A549 treated with ZK216348 at 1 μM for 4 hours (cell line): Measurements from ENCODE around the gene B3GALT6. TPM values are rescaled to one million over a fixed set of nuclear protein-coding genes. Genes with fewer than 3 reads are reported as not detected.

Experiments
- total RNA-seq: library from RNA; stranded (reverse); fragments of 200-300 nt; extraction: Qiagen RNA extraction; gene quantifications from 5 replicates; pipeline ENCODE4 v1.2.3, GENCODE V29; 2022; ENCODE audit warnings: low read depth

The B3GALT6 gene
- 8.9 to 24.1 TPM (median 21.8 TPM) in 5 replicates for total RNA-seq

GRCh38 chr1:1232208-1232795 lies at the start of gene B3GALT6:
Gene B3GALT6, plus strand, starts transcription at chr1:1232237. Its CDS starts 42 bp downstream, at chr1:1232279.

DNA sequence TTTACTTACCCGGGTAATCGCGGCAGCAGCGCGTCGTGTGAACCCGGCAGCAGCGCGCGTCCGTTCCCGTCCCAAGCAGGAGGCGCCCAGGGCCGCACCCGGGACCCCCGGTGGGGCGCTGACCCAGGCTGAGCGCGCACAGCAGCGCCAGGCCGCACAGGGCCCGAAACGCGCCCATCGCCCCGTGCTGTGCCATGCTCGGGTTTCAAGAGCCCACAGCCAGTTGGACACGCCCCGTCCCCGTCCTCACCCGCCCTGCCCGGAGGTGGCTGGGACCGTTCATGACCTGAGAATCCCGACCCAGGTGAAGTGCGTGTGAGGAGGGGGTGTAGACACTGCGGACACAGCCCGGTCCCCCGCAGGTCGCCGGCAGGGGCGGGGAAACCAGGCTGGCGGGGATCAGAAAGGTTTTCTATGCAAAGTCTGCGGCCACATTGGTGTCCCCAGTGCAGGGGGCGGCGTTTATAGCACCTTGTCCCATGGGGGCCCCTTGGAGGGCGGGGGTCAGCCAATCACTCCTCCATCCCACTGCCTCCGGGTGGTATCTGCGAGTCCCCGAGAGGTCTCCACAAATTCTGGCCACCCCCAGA lies 25.6 kb upstream of the B3GALT6 start, which contains the start of gene TNFRSF18:
Gene TNFRSF18 (minus strand): TSS at position 217 of the 590 bp plus-strand sequence. CDS start 21 bp downstream, at position 196.

DNA sequence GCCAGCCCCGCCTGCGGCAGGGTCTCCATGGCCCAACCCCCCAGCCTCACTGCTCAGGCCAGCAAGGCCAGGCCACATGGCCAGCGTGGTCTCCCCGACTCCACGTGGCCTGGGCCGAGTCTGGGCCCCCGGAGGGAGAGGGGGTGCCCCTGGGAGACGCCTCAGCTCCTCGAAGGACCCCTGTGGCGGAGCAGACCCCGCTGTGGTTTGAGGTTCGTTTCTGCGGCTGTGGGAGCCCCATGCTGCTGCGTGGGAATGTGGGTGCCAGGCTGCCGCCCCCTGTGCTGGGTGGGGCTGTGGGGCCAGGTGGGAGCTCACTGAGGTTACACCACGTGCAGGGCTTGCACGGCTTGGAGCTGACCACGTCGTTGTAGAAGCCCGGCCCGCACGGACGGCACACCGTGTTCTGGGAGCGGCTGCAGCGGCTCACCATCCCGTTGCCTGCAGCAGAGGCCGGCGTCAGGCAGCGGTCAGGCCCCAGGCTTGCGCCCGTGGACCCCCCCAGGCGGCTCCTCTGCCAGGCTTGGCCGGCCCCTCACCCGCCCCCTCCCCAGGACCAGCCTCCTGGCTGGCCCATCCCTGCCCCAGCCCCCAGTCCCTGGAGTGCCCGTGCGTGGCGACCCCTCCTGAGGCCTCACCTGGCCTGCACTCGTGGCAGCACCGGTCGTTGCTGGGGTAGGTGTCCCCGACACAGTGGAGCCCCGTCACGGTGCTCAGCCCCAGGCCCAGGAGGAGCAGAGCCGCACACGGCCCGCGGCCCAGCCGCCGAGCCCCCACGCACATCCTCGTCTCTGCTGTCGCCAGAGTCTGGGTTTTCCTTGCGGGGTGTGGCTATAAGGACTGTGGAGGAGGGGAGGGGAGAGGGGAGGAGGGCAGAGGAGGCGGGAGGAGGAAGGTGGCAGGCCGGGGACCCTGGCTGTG lies 18.4 kb upstream of the B3GALT6 start, which contains the start of gene TNFRSF4:
Gene TNFRSF4 (minus strand): TSS at position 809 of the 921 bp plus-strand sequence. CDS start 26 bp downstream, at position 783.

DNA sequence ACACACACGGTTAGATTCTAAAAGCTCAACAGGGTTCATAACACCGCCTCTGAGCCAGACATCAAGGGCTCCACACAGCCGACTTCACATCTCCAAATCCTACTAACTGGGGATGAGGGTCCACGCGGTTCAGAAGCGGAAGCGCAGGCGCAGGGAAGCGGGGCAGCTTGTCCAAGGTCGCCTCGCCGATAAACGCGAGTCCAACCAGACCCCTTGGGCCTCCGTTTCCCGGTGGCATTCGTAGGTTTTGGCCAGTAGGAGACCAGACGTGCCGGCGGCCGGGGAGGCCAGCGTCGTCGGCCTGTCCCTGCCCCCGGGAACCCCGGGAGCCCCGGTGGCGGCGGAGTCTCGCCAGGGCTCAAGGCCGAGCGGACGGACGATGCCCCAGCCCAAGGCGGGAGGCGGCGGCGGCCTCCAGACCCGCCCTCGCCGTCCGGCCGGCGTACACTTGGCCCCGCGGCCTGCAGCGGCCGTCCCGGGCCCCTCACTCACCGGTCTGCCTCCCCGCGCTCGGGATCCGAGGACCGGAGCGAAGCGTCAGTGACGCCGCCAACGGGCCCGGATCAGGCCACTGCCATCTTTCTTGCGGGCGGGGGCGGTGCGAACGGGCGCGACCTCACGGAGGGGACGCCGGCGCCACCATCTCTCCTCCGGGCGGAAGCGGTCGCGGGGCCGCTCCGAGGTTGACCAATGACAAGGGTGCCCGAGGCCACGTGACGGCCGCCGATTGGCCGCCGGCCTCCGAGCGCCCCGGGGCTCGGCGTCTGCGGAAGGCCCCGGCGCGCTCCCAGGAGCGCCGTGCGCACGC lies 433 bp upstream of the B3GALT6 start, which contains the start of gene SDF4:
Gene SDF4 (minus strand): TSS at position 602 of the 808 bp plus-strand sequence. CDS start 3,229 bp downstream, outside the sequence.

GRCh38 chr1:1246577-1247340 lies 14.7 kb downstream of the B3GALT6 start, which contains the start of gene C1QTNF12:
Gene C1QTNF12, minus strand, starts transcription at chr1:1246722. Its CDS starts 32 bp downstream, at chr1:1246690.

GRCh38 chr1:1273512-1274298 lies 41.7 kb downstream of the B3GALT6 start, which contains the start of gene UBE2J2:
Gene UBE2J2, minus strand, starts transcription at chr1:1273854. Its CDS starts 5,862 bp downstream, at chr1:1267992.

Other genes with a start within 250 kb of the B3GALT6 start
- 20.9 to 80.4 TPM (median 64.7 TPM) in 5 replicates for gene HES4, start 232.1 kb upstream of the B3GALT6 start, total RNA-seq
- 14.3 to 25.1 TPM (median 18.9 TPM) in 5 replicates for gene ISG15, start 218.7 kb upstream of the B3GALT6 start, total RNA-seq
- gene AGRN, start 212.1 kb upstream of the B3GALT6 start, total RNA-seq: 50.6 to 136 TPM (median 124 TPM) in 5 replicates
- 0.16 to 0.67 TPM (median 0.27 TPM) in 5 replicates for gene RNF223, start 157.9 kb upstream of the B3GALT6 start, total RNA-seq
- gene C1orf159, start 116.1 kb upstream of the B3GALT6 start, total RNA-seq: 6.7 to 16.7 TPM (median 13.8 TPM) in 5 replicates
- gene TTLL10, start 58.4 kb upstream of the B3GALT6 start, total RNA-seq: not detected in 5 replicates
- 0.35 TPM in 1 of 5 replicates, not detected in the others for gene TNFRSF18, start 25.6 kb upstream of the B3GALT6 start, total RNA-seq
- 0.20 to 0.23 TPM in 2 of 5 replicates, not detected in the others for gene TNFRSF4, start 18.1 kb upstream of the B3GALT6 start, total RNA-seq
- gene SDF4, start 236 bp upstream of the B3GALT6 start, total RNA-seq: 84.0 to 148 TPM (median 137 TPM) in 5 replicates
- gene C1QTNF12, start 14.5 kb downstream of the B3GALT6 start, total RNA-seq: 1.2 to 2.6 TPM (median 2.0 TPM) in 4 of 5 replicates, not detected in the other
- gene UBE2J2, start 41.6 kb downstream of the B3GALT6 start, total RNA-seq: 38.1 to 48.8 TPM (median 48.1 TPM) in 5 replicates
- 0.88 to 1.5 TPM (median 1.2 TPM) in 5 replicates for gene SCNN1D, start 48.2 kb downstream of the B3GALT6 start, total RNA-seq
- gene ACAP3, start 75.7 kb downstream of the B3GALT6 start, total RNA-seq: 5.3 to 22.8 TPM (median 18.9 TPM) in 5 replicates
- 13.1 to 28.9 TPM (median 26.2 TPM) in 5 replicates for gene PUSL1, start 76.4 kb downstream of the B3GALT6 start, total RNA-seq
- 45.7 to 67.6 TPM (median 59.0 TPM) in 5 replicates for gene INTS11, start 92.4 kb downstream of the B3GALT6 start, total RNA-seq
- gene CPTP, start 92.6 kb downstream of the B3GALT6 start, total RNA-seq: 11.2 to 23.6 TPM (median 21.2 TPM) in 5 replicates
- gene TAS1R3, start 99.0 kb downstream of the B3GALT6 start, total RNA-seq: 0.08 to 0.20 TPM (median 0.12 TPM) in 5 replicates
- gene DVL1, start 117.2 kb downstream of the B3GALT6 start, total RNA-seq: 31.3 to 89.3 TPM (median 77.1 TPM) in 5 replicates
- gene MXRA8, start 126.3 kb downstream of the B3GALT6 start, total RNA-seq: 0.15 to 0.29 TPM in 2 of 5 replicates, not detected in the others
- gene AURKAIP1, start 143.0 kb downstream of the B3GALT6 start, total RNA-seq: 90.7 to 179 TPM (median 167 TPM) in 5 replicates
- gene CCNL2, start 167.1 kb downstream of the B3GALT6 start, total RNA-seq: 38.3 to 62.7 TPM (median 53.1 TPM) in 5 replicates
- 122 to 156 TPM (median 133 TPM) in 5 replicates for gene MRPL20, start 175.1 kb downstream of the B3GALT6 start, total RNA-seq
- 0.07 to 0.23 TPM in 2 of 5 replicates, not detected in the others for gene ANKRD65, start 189.0 kb downstream of the B3GALT6 start, total RNA-seq
- gene VWA1, start 203.5 kb downstream of the B3GALT6 start, total RNA-seq: 5.3 to 18.2 TPM (median 15.0 TPM) in 5 replicates
- gene ATAD3C, start 217.5 kb downstream of the B3GALT6 start, total RNA-seq: not detected in 5 replicates
- 1.6 to 3.6 TPM (median 3.0 TPM) in 5 replicates for gene ATAD3B, start 239.5 kb downstream of the B3GALT6 start, total RNA-seq